Measurements from ENCODE around the gene PPP2R5C. TPM values are rescaled to one million over a fixed set of nuclear protein-coding genes. Genes with fewer than 3 reads are reported as not detected.

The PPP2R5C gene
- total RNA-seq, 1 donor from 2014 or later = 63.5 TPM

DNA sequence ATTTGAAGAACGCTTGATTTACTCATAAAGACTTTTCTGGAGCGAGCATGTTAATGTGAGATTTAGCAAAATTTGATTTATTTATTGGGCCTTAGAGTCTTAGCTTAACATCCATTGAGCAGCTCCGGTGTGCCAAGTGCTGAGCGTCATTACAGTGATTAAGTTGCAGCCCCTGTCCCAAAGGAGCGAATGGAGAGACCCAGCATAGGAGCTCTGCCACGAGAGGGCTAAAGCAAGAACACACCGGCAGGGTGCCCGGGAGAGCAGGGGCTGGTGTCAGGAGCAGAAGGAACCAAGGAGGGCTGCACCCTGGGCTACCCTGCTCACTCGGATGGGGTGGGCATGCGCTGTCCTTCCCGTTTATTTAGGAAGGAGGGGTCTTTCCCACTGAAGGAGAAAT, 50.6 kb downstream of the PPP2R5C start:
- DNase-seq (ENCODE audit: low read depth) = no peak
- TF ChIP-seq, protein P1, sequence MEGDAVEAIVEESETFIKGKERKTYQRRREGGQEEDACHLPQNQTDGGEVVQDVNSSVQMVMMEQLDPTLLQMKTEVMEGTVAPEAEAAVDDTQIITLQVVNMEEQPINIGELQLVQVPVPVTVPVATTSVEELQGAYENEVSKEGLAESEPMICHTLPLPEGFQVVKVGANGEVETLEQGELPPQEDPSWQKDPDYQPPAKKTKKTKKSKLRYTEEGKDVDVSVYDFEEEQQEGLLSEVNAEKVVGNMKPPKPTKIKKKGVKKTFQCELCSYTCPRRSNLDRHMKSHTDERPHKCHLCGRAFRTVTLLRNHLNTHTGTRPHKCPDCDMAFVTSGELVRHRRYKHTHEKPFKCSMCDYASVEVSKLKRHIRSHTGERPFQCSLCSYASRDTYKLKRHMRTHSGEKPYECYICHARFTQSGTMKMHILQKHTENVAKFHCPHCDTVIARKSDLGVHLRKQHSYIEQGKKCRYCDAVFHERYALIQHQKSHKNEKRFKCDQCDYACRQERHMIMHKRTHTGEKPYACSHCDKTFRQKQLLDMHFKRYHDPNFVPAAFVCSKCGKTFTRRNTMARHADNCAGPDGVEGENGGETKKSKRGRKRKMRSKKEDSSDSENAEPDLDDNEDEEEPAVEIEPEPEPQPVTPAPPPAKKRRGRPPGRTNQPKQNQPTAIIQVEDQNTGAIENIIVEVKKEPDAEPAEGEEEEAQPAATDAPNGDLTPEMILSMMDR (conservative IDR thresholded peaks at IDR 0.05; ENCODE audit: low read depth, low read length) = no peak
- H3K4me3 ChIP-seq (ENCODE audit: low read depth, low read length) = no peak overlapping the region

DNA sequence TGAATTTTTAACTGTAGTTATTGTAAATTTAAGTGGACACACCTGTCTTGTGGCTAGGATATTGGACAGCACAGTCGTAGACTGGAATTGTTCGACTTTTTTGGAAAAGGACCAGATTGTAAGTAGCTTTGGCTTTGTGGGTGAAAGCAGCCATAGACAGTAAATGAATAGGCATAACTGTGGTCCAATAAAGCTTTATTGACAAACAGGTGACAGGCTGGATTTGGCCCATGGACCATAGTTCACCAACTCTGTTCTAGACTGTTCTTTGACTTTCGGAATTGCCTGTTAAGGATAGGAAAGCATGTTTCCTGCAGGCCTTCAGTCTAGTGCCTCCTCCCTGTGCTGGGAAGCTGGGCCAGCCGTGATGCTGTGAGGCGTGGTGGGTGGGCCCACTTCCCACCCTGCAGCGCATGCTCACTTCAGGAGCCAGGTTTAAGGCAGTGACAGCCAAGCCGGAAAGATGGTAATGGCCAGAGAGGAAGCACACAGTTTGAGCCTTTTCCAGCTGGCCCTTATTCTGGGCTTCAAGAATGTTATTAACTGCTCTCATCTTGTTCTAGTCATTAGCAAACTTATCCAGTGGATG, 51.8 kb downstream of the PPP2R5C start:
- no peak for DNase-seq (ENCODE audit: low read depth)
- TF ChIP-seq, protein P1 (conservative IDR thresholded peaks at IDR 0.05; ENCODE audit: low read depth, low read length) = no peak
- H3K4me3 ChIP-seq (ENCODE audit: low read depth, low read length) = no peak overlapping the region

DNA sequence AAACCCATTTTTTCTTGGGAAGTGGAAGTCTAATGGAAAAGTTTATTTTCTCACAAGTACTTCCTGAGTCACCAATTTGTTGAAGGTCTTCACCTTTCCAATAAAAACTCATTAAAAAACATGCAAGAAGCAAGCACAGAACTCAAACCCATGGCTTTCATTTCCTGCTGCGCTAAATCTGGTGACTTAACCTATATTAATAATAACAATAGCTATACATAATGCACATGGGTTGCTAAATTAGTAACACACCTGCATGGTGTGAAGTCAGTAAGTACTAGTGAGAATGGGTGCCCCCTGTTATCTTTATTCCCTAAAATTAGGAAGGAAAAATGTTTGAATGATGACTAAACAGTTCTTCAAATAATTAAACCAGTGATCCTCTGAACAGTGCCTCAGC, 52.3 kb downstream of the PPP2R5C start:
- TF ChIP-seq, protein P1 (conservative IDR thresholded peaks at IDR 0.05; ENCODE audit: low read depth, low read length) = no peak
- no peak overlapping the region for H3K4me3 ChIP-seq (ENCODE audit: low read depth, low read length)
- no peak for DNase-seq (ENCODE audit: low read depth)

DNA sequence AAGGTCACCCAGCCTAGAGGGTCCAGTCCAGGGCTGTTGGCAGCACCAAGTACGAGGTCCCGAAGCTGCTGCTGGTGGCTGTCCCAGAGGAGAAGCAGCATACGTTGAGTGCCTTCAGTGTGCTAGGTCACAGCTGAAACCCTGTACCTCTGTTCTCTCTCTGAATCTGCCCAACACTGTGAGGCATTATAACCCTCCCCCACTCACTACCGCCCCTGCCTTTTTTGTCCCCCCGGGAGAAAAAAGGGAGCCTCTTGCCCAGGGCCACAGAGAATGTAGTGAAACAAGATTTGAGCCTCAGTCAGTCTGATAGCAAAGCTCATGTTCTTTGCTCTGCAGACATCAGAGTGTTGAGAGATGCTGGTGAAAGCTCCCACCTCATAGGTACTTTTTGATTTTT, 53.4 kb downstream of the PPP2R5C start:
- H3K4me3 ChIP-seq (ENCODE audit: low read depth, low read length) = no peak overlapping the region
- no peak for DNase-seq (ENCODE audit: low read depth)
- TF ChIP-seq, protein P1 (conservative IDR thresholded peaks at IDR 0.05; ENCODE audit: low read depth, low read length) = no peak

DNA sequence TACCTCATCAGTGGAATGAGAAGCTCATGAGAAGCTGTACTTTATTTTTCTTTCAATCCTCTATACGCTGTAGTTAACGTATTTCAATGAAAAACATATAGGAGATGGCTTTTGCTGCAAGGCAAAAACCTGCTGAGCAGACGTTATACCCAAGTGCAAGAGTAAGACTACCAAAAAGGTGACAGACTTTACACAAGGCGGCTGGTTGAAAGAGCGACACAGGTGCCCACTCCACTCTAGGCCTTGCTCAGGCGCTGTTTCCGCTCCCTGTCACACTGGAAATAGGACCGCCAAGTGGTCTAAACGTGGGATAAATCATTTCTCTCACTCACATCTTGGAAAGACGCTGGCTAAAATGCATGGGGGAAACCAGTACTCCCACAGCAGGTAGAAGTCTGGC, 54.5 kb downstream of the PPP2R5C start:
- no peak overlapping the region for H3K4me3 ChIP-seq (ENCODE audit: low read depth, low read length)
- DNase-seq (ENCODE audit: low read depth) = no peak
- TF ChIP-seq, protein P1 (conservative IDR thresholded peaks at IDR 0.05; ENCODE audit: low read depth, low read length) = no peak

DNA sequence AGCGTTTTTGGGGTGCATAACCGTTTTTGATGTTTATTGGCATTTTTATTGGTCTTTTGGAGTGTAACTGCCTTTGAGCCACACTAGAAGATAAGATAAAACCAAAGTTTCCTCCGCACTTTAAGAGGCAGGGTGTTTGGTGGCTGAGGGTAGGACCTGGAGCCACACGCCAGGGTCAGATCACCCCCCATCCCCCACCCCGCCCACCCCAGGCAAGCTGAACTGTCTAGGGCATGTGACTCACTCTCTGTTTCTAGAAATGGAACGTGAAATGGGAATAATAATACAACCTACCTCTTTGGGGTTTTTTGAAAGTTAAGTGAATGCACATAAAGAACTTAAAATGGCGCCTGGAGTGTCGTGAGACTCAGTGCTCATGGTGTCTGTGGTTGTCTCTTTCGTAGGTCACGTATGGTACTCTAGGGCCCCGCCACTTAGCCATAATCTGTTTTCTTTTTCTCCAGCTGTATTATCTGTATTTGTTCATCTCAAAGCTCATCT, 56.0 kb downstream of the PPP2R5C start:
- H3K4me3 ChIP-seq (ENCODE audit: low read depth, low read length) = no peak overlapping the region
- TF ChIP-seq, protein P1 (conservative IDR thresholded peaks at IDR 0.05; ENCODE audit: low read depth, low read length) = no peak
- DNase-seq (ENCODE audit: low read depth) = no peak

All from epithelial cell of proximal tubule (primary cell).